K562 (cell line): ENCODE measurements around the gene EGFR. TPM values are rescaled to one million over a fixed set of nuclear protein-coding genes. Genes with fewer than 3 reads are reported as not detected.

Experiments
- ATAC-seq: fragments of 200-7000 bp; cut with Tn5 transposase; 3 replicates; pipeline ENCODE4 v1.9.1; 2020; ENCODE audit warnings: moderate library complexity
- BruUV-seq: library from RNA; stranded (reverse); fragments of 400-500 nt; replicated peaks from 2 replicates; lab custom pipeline; 2021; lab: Mats Ljungman, UMichigan
- CTCF ChIA-PET: fragments of 300-600 bp; formaldehyde crosslinking; extraction: SDS; loops from one replicate; lab custom pipeline; 2021; ENCODE audit warnings: low intra/inter-chr PET ratio; lab: Yijun Ruan, JAX
- POLR2A ChIA-PET: fragments of 300-600, 350-650 bp; sonication (Branson Sonifier 250); formaldehyde crosslinking; extraction: SDS; loops from one replicate; lab custom pipeline; 2021; ENCODE audit warnings: antibody characterized with exemption, inconsistent platforms; lab: Yijun Ruan, JAX
- DNase-seq, 4 experiments: peaks; one replicate each; pipeline versions ENCODE4 v3.0.0 to v3.0.0-alpha.2; 2011 to 2018; ENCODE audit warnings: low spot score in 3 of 4, mixed read lengths in 3 of 4; ENCODE audit errors: extremely low read depth in 1 of 4
- FAIRE-seq: peaks from 2 replicates; lab custom pipeline; 2011; peaks lifted over from hg19 to GRCh38; lab: Jason Lieb, UNC
- H2AFZ ChIP-seq: 2 replicates; pipeline ENCODE4 v1.6.0; 2011; ENCODE audit warnings: low read depth, low read length, control low read depth, inconsistent platforms
- H3K27ac ChIP-seq: fragments of 200-600 bp; 3 replicates; pipeline ENCODE4 v1.8.0; 2011; ENCODE audit warnings: low read depth, mild to moderate bottlenecking, control low read depth, inconsistent platforms, low read length, moderate library complexity, mixed read lengths; ENCODE audit errors: extremely low read depth
- H3K27me3 ChIP-seq, 2 experiments: fragments of 300-600 bp in 1 of 2; 2 replicates in 1 of 2; 3 replicates in 1 of 2; pipeline versions ENCODE4 v1.6.0 to v1.8.0; 2011; ENCODE audit warnings: inconsistent platforms in 2 of 2, low read length in 2 of 2, mild to moderate bottlenecking in 1 of 2, mixed read lengths in 1 of 2, moderate library complexity in 1 of 2; ENCODE audit not compliant: control insufficient read depth in 2 of 2, insufficient read depth in 2 of 2
- H3K36me3 ChIP-seq: fragments of 300-600 bp; 3 replicates; pipeline ENCODE4 v1.8.0; 2011; ENCODE audit warnings: mild to moderate bottlenecking, low read length, inconsistent platforms; ENCODE audit not compliant: control insufficient read depth, insufficient read depth
- H3K4me1 ChIP-seq, 2 experiments: fragments of 200-600 bp in 1 of 2; replicated peaks in 1 of 2; 2 replicates in 1 of 2; 3 replicates in 1 of 2; pipeline versions ENCODE4 v1.5.1 to v1.8.0; 2011; ENCODE audit warnings: inconsistent platforms in 2 of 2, low read length in 2 of 2, mild to moderate bottlenecking in 1 of 2, mixed read lengths in 1 of 2, moderate library complexity in 1 of 2; ENCODE audit not compliant: control insufficient read depth in 2 of 2, insufficient read depth in 2 of 2
- H3K4me2 ChIP-seq: 2 replicates; pipeline ENCODE4 v1.6.1; 2011; ENCODE audit warnings: low read length, control low read depth, inconsistent platforms, mixed read lengths; ENCODE audit not compliant: insufficient read depth
- H3K4me3 ChIP-seq: fragments of 200-600 bp; sonication (generic), shearing (Covaris generic); 2 replicates; pipeline ENCODE4 v1.5.1; 2016; ENCODE audit warnings: control low read depth, inconsistent platforms
- H3K79me2 ChIP-seq: fragments of 200-600 bp; 3 replicates; pipeline ENCODE4 v1.8.0; 2011; ENCODE audit warnings: low read length, inconsistent platforms; ENCODE audit not compliant: control insufficient read depth, insufficient read depth
- H3K9ac ChIP-seq, 2 experiments: 2 replicates each; pipeline versions ENCODE4 v1.6.0 to v1.6.1; 2011; ENCODE audit warnings: low read depth in 2 of 2, low read length in 2 of 2, control low read depth in 1 of 2, inconsistent platforms in 1 of 2, mild to moderate bottlenecking in 1 of 2, mixed read lengths in 1 of 2; ENCODE audit not compliant: insufficient read depth in 1 of 2
- H3K9me1 ChIP-seq: one replicate; pipeline ENCODE4 v1.6.0; 2011; ENCODE audit warnings: inconsistent platforms, mild to moderate bottlenecking, low read length, moderate library complexity; ENCODE audit not compliant: control insufficient read depth, insufficient read depth
- H3K9me3 ChIP-seq: replicated peaks from 2 replicates; pipeline ENCODE4 v1.5.1; 2011; ENCODE audit warnings: low read depth, low read length, inconsistent platforms; ENCODE audit not compliant: control insufficient read depth, insufficient read depth
- H4K20me1 ChIP-seq: replicated peaks from 2 replicates; pipeline ENCODE4 v1.6.1; 2011; ENCODE audit warnings: low read length, inconsistent platforms, mixed read lengths; ENCODE audit not compliant: control insufficient read depth, insufficient read depth
- FOXM1 ChIP-seq, 2 experiments: fragments of 450-650 bp in 1 of 2; sonication (generic) in 1 of 2; formaldehyde crosslinking in 1 of 2; IDR thresholded peaks; 2 replicates each; pipeline versions ENCODE4 v1.6.1 to v1.9.0; 2017 to 2022; ENCODE audit warnings: low read depth in 2 of 2, mild to moderate bottlenecking in 2 of 2, missing genetic modification reagents in 1 of 2, moderate library complexity in 1 of 2
- ILK ChIP-seq: fragments of 450-650 bp; IDR thresholded peaks from 2 replicates; pipeline ENCODE4 v1.6.1; 2016; ENCODE audit warnings: missing genetic modification characterization, low read depth, mild to moderate bottlenecking, missing compliant biosample characterization, moderate library complexity, borderline replicate concordance
- KLF10 ChIP-seq: fragments of 250-450 bp; sonication (Bioruptor Pico); IDR thresholded peaks from 2 replicates; pipeline ENCODE4 v1.6.1; 2021; ENCODE audit warnings: matching md5 sums
- NFATC3 ChIP-seq: fragments of 450-650 bp; IDR thresholded peaks from 2 replicates; pipeline ENCODE4 v1.6.1; 2017; ENCODE audit warnings: mild to moderate bottlenecking
- POLR2B ChIP-seq: fragments of 450-650 bp; IDR thresholded peaks from 2 replicates; pipeline ENCODE4 v1.6.1; 2018; ENCODE audit warnings: low read depth; ENCODE audit not compliant: partially characterized antibody
- RBM14 ChIP-seq: fragments of 200-400 bp; formaldehyde crosslinking; IDR thresholded peaks from 2 replicates; pipeline ENCODE4 v1.6.1; 2018; ENCODE audit warnings: low read depth, mild to moderate bottlenecking, low read length, moderate library complexity, borderline replicate concordance; ENCODE audit not compliant: insufficient read depth
- SMARCA4 ChIP-seq: fragments of 450-650 bp; IDR thresholded peaks from 2 replicates; pipeline ENCODE4 v1.6.1; 2016
- STAT5B ChIP-seq: fragments of 250-450 bp; sonication (Bioruptor Pico); IDR thresholded peaks from 2 replicates; pipeline ENCODE4 v1.8.0; 2021; ENCODE audit warnings: mild to moderate bottlenecking, inconsistent platforms
- ZNF184 ChIP-seq: sonication (generic); formaldehyde crosslinking; IDR thresholded peaks from 2 replicates; pipeline ENCODE4 v1.5.0; 2020; ENCODE audit warnings: missing genetic modification reagents
- ZNF239 ChIP-seq: fragments of 250-450 bp; sonication (Bioruptor Pico); IDR thresholded peaks from 2 replicates; pipeline ENCODE4 v1.4.0; 2020; ENCODE audit warnings: mild to moderate bottlenecking
- ZNF551 ChIP-seq: fragments of 250-450 bp; sonication (Bioruptor Pico); IDR thresholded peaks from 2 replicates; pipeline ENCODE4 v1.5.0; 2021; ENCODE audit warnings: mild to moderate bottlenecking, moderate library complexity
- WGBS: fragments of 100-300 bp; shearing (Covaris generic); methylation state at CpG from one replicate; pipeline ENCODE4 v1.1.6; 2016; ENCODE audit warnings: low coverage, mixed read lengths; ENCODE audit not compliant: insufficient coverage; ENCODE audit errors: missing lambda C conversion rate; 5-methylcytosine and 5-hydroxymethylcytosine counted together
- in situ Hi-C: fragments of 300-500 bp; cut with MboI; formaldehyde crosslinking; loops from 4 replicates; pipeline ENCODE4 v1.15.0; 2018; ENCODE audit warnings: inconsistent platforms, mixed read lengths
- intact Hi-C: fragments of 100-400 bp; cut with micrococcal nuclease; formaldehyde crosslinking; loops from 2 replicates; pipeline ENCODE4 v1.14.2; 2022
- polyA plus RNA-seq, 8 experiments: library from polyadenylated mRNA; depleted of rRNA in 4 of 8; stranded (reverse) in 5 of 8; unstranded in 3 of 8; fragments of >200 nt; fragmentation: Nextera tagmentation in 2 of 8; fragmentation: Illumina TruSeq in 1 of 8; extraction: Ambion mirVana in 2 of 8; extraction: Trizol in 1 of 8; gene quantifications; 2 replicates each; pipeline versions ENCODE4 v1.2.1 to v1.2.3, GENCODE V29; 2011 to 2014; ENCODE audit warnings: inconsistent platforms in 1 of 8, missing spikeins in 1 of 8
- total RNA-seq, 7 experiments: library from RNA; depleted of rRNA in 6 of 7; stranded (reverse); fragments of >200 nt in 6 of 7; fragmentation: Illumina TruSeq in 2 of 7; extraction: Trizol in 2 of 7; gene quantifications; 2 replicates each; pipeline versions ENCODE4 v1.2.1 to v1.2.3, GENCODE V29; 2011 to 2021; ENCODE audit warnings: low replicate concordance in 1 of 7
- TF ChIP-seq, protein P1 (sequence below): fragments of 450-650 bp; IDR thresholded peaks from 2 replicates; pipeline ENCODE4 v1.6.1; 2018; ENCODE audit warnings: mild to moderate bottlenecking, low read depth; ENCODE audit not compliant: partially characterized antibody
- TF ChIP-seq, protein P2 (sequence below): sonication (generic); formaldehyde crosslinking; IDR thresholded peaks from 2 replicates; pipeline ENCODE4 v1.8.1; 2023; ENCODE audit warnings: mild to moderate bottlenecking, missing genetic modification reagents

The EGFR gene
- total and polyA plus RNA-seq, 9 of the 15 experiments (the other 6 are each of a cell fraction or from before 2014, with no cell fraction given): 0.13 TPM; not detected in 8

DNA sequence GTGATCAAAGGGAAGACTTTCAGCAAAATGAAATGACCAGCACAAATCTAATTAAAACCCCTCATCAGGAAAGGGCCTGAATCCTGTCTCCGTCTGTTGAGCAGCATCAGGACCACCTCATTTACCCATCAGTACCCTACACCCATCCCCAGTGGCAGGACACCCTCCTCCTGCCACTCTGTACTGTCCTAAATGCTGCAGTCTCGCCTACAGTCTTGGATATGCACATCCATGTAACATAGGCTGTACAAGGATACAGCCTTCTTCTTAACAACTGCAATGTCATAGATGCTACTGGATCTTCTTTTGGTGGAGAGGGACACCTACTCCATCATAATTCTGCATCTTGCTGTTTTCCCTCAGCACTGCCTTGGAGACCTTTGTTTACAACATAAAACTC lies 206.0 kb downstream of the EGFR start:
- Histone ChIP-seq H3K9me3 (no peaks in the 10 kb centered on the region), H3K4me3 (no peak overlapping the region), H3K4me1 (no peaks in the 10 kb centered on the region; a peak in 1 of 5 replicates), H3K36me3 (no peaks in the 10 kb centered on the region), H3K27me3 (peaks cover 0 to 20% of the 10 kb centered on the region in 2 experiments; a peak in 1 of 5 replicates), H4K20me1 (no peaks in the 10 kb centered on the region), H3K9ac (no peak overlapping the region), H2AFZ (no peak overlapping the region), H3K27ac (no peak overlapping the region), H3K4me2 (no peak overlapping the region), H3K9me1 (no peaks in the 10 kb centered on the region), H3K79me2 (no peaks in the 10 kb centered on the region)
- ATAC-seq: no peak
- ChIA-PET POLR2A (no interaction called here), CTCF (no interaction called here)
- 0% methylated on average over 2 of the region's 2 CpGs for WGBS
- intact Hi-C loops: no loop called here
- no peak for FAIRE-seq
- in situ Hi-C loops: no loop called here
- no peak for TF ChIP-seq RBM14
- no peak for DNase-seq
- BruUV-seq: no TSS peak

DNA sequence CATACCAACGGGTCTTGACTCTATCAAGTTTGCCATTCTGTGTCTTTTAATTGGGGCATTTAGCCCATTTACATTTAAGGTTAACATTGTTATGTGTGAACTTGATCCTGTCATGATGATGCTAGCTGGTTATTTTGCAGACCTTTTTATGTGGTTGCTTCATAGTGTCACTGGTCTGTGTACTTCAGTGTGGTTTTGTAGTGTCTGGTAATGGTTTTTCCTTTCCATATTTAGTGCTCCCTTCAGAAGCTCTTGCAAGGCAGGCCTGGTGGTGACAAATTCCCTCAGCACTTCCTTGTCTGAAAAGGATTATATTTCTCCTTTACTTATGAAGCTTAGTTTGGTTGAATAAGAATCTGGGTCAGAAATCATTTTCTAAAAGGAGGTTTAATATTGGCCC lies 211.2 kb downstream of the EGFR start:
- CTCF ChIA-PET: no interaction called here
- Histone ChIP-seq H3K79me2 (no peaks in the 10 kb centered on the region), H3K4me1 (peaks cover 0 to under 1% of the 10 kb centered on the region in 2 experiments; a peak in 1 of 5 replicates), H3K27ac (no peak overlapping the region), H3K9me3 (no peaks in the 10 kb centered on the region), H3K4me2 (no peak overlapping the region), H3K9ac (no peak overlapping the region), H3K36me3 (no peaks in the 10 kb centered on the region), H4K20me1 (no peaks in the 10 kb centered on the region), H3K27me3 (peaks cover 3 to 27% of the 10 kb centered on the region in 2 experiments; a peak in 3 of 5 replicates), H2AFZ (no peak overlapping the region), H3K9me1 (no peaks in the 10 kb centered on the region), H3K4me3 (no peak overlapping the region)
- no TSS peak for BruUV-seq
- ATAC-seq: no peak
- intact Hi-C loops (no loop called here), in situ Hi-C loops (no loop called here)
- whole genome bisulfite sequencing: 0% methylated on average over 1 of the region's 1 CpG
- POLR2A ChIA-PET: interaction anchor here (0.6 kb wide), 1 partner anchor 210 kb away, joined by 4 read pairs; no protein-coding TSS in a partner anchor
- no peak for DNase-seq
- no peak for FAIRE-seq
- TF ChIP-seq ZNF551 (CRISPR knock-in tag) (no peak), ZNF239 (CRISPR knock-in tag) (no peak), KLF10 (CRISPR knock-in tag) (no peak), FOXM1 (IDR thresholded peaks at IDR 0.05; ENCODE audit: low read depth) (no peak), FOXM1 (CRISPR knock-in tag; IDR thresholded peaks at IDR 0.05; ENCODE audit: low read depth) (no peak), ILK (tag) (no peak), ZNF184 (CRISPR knock-in tag) (no peak), STAT5B (CRISPR knock-in tag) (no peak), NFATC3 (no peak), POLR2B (no peak), SMARCA4 (no peak)
- TF ChIP-seq, protein P1, sequence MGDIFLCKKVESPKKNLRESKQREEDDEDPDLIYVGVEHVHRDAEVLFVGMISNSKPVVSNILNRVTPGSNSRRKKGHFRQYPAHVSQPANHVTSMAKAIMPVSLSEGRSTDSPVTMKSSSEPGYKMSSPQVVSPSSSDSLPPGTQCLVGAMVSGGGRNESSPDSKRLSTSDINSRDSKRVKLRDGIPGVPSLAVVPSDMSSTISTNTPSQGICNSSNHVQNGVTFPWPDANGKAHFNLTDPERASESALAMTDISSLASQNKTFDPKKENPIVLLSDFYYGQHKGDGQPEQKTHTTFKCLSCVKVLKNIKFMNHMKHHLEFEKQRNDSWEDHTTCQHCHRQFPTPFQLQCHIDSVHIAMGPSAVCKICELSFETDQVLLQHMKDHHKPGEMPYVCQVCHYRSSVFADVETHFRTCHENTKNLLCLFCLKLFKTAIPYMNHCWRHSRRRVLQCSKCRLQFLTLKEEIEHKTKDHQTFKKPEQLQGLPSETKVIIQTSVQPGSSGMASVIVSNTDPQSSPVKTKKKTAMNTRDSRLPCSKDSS: no peak
- TF ChIP-seq, protein P2, sequence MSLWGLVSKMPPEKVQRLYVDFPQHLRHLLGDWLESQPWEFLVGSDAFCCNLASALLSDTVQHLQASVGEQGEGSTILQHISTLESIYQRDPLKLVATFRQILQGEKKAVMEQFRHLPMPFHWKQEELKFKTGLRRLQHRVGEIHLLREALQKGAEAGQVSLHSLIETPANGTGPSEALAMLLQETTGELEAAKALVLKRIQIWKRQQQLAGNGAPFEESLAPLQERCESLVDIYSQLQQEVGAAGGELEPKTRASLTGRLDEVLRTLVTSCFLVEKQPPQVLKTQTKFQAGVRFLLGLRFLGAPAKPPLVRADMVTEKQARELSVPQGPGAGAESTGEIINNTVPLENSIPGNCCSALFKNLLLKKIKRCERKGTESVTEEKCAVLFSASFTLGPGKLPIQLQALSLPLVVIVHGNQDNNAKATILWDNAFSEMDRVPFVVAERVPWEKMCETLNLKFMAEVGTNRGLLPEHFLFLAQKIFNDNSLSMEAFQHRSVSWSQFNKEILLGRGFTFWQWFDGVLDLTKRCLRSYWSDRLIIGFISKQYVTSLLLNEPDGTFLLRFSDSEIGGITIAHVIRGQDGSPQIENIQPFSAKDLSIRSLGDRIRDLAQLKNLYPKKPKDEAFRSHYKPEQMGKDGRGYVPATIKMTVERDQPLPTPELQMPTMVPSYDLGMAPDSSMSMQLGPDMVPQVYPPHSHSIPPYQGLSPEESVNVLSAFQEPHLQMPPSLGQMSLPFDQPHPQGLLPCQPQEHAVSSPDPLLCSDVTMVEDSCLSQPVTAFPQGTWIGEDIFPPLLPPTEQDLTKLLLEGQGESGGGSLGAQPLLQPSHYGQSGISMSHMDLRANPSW (CRISPR knock-in tag): no peak
